AG09319 (cell line): ENCODE measurements around the gene ZBTB47.

Experiments used
- DNase-seq: peaks from one replicate; pipeline ENCODE4 v3.0.0-alpha.2; 2010; ENCODE audit warnings: low read depth; ENCODE audit errors: extremely low read depth
- CTCF ChIP-seq: IDR thresholded peaks from 2 replicates; pipeline ENCODE4 v1.5.1; 2011; ENCODE audit warnings: low read depth, mild to moderate bottlenecking, inconsistent platforms, low read length, moderate library complexity

The ZBTB47 gene

DNA sequence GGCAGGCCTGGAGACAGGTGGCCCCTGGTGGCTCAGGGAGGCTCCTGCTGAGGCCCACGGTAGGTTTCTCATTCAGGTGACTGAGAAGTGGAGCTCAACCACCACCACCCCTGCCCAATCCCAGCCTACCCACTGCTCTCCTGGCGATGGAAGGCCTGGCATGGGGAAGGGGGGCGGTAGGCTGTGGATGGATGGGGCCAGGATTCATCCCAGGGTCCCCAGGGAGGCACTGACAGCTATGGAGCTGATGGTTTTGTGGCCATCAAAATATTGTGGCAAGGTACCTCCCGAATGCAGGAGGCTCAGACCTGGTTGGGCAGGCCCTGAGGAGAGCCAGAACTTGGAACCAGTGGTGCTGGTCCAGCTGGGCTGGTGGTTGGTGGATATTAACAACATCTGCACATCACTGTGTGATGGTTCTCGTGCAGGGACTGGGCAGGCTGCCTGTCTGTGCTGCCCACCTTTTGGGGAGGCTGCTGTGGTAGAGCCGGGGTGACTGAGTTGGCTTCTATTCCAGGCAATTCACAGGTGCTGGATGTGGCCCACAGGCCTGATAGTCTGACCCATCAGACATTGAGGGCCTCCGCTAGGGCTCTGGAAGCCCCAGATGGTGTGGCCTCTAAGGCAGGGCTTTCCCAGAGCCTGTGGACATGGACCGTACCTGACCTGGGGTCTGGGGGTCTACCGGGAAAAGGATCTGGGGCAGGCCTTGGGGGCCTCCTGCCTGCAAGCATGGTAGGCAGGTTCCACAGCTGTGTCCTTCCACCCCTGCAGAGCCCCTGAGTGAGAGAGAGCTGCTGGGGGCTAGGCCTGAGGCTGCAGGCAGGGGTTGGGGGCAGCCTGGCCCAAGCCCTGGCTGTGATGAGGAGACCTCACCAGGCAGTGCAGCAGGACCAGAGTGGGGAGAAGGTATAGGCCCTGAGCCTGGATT lies 3.4 kb downstream of the ZBTB47 start:
- no peak for DNase-seq
- TF ChIP-seq CTCF, result no peak

- DNase-seq, result no peak
- TF ChIP-seq CTCF, result no peak
These were observed 4.2 kb downstream of the ZBTB47 start for GRCh38 chr3:42657675-42658074.

DNA sequence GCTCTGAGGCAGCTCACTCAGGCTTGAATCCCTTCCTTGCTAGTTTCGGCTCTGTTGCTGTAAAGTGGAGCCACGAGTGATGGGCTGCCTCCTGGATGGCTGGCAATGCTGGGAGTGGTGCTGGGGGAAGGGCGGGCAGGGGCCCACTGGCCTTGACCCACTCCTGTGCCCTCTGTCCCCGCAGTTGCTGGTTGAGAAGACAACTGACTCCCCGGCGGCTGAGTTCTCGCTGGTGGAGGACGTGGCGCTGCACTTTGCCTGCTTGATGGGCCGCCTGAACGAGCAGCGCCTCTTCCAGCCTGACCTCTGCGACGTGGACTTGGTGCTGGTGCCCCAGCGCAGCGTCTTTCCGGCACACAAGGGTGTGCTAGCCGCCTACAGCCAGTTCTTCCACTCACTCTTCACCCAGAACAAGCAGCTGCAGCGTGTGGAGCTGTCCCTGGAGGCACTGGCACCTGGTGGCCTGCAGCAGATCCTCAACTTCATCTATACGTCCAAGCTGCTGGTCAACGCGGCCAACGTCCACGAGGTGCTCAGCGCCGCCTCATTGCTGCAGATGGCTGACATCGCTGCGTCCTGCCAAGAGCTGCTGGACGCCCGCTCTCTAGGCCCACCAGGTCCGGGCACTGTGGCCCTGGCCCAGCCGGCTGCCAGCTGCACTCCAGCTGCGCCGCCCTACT lies 4.7 kb downstream of the ZBTB47 start:
- no peak for DNase-seq
- no peak for TF ChIP-seq CTCF

DNA sequence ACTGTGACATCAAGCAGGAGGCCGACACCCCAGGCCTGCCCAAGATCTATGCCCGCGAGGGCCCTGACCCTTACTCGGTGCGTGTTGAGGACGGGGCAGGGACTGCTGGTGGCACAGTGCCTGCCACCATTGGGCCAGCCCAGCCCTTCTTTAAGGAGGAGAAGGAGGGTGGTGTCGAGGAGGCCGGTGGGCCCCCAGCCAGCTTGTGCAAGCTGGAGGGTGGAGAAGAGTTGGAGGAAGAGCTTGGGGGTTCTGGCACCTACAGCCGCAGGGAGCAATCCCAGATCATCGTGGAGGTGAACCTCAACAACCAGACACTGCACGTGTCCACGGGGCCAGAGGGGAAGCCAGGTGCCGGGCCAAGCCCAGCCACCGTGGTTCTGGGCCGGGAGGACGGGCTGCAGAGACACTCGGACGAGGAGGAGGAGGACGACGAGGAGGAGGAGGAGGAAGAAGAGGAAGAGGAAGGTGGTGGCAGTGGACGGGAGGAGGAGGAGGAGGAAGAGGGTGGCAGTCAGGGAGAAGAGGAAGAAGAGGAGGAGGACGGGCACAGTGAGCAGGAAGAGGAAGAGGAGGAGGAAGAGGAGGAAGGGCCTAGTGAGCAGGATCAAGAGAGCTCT lies 5.4 kb downstream of the ZBTB47 start:
- TF ChIP-seq CTCF, result no peak
- DNase-seq, result no peak

GRCh38 chr3:42659451-42660130 lies 6.1 kb downstream of the ZBTB47 start:
- TF ChIP-seq CTCF, result no peak
- DNase-seq, result no peak

GRCh38 chr3:42660131-42660715 lies 6.7 kb downstream of the ZBTB47 start:
- TF ChIP-seq CTCF, result no peak
- no peak for DNase-seq
